Measurements from ENCODE around the gene NPIPB9. TPM values are rescaled to one million over a fixed set of nuclear protein-coding genes. Genes with fewer than 3 reads are reported as not detected.
"Not testable (repeated sequence)": the region's sequence is repeated elsewhere in the genome, so short reads cannot be mapped to it uniquely, and the experiment has no call there.

NPIPB9 gene
- total and polyA plus RNA-seq, 2 experiments from 2014 or later: 1.0 to 3.2 TPM

- WGBS (ENCODE audit: low lambda C conversion rate, missing lambda C conversion rate): 81% methylated on average over 3 of the region's 9 CpGs
- H2AFZ ChIP-seq; H3K4me1 ChIP-seq (ENCODE audit: insufficient read depth); H3K9me2 ChIP-seq (replicated peaks; ENCODE audit: insufficient read depth); H3K9me3 ChIP-seq (ENCODE audit: low read depth); H4K20me1 ChIP-seq (ENCODE audit: insufficient read depth, poor library complexity, severe bottlenecking); H3K27me3 ChIP-seq; H3K4me3 ChIP-seq; H3K27ac ChIP-seq; DNase-seq (ENCODE audit: low spot score); H3K79me2 ChIP-seq; H3K36me3 ChIP-seq (replicated peaks; ENCODE audit: insufficient read depth, low read depth); H3K4me2 ChIP-seq: not testable (repeated sequence)
Observed at GRCh38 chr16:28741295-28741694, 10.3 kb upstream of the NPIPB9 start.

- H3K9me3 ChIP-seq (ENCODE audit: low read depth); H3K27me3 ChIP-seq; H3K4me2 ChIP-seq; H4K20me1 ChIP-seq (ENCODE audit: insufficient read depth, poor library complexity, severe bottlenecking); H3K4me1 ChIP-seq (ENCODE audit: insufficient read depth); H3K79me2 ChIP-seq; H3K27ac ChIP-seq; DNase-seq (ENCODE audit: low spot score); H3K9me2 ChIP-seq (replicated peaks; ENCODE audit: insufficient read depth); H3K36me3 ChIP-seq (replicated peaks; ENCODE audit: insufficient read depth, low read depth); H3K4me3 ChIP-seq; H2AFZ ChIP-seq: not testable (repeated sequence)
- no CpG with 5 or more reads among the region's 62 CpGs for WGBS (ENCODE audit: low lambda C conversion rate, missing lambda C conversion rate)
Observed at GRCh38 chr16:28746618-28747350, 4.8 kb upstream of the NPIPB9 start.

- not testable (repeated sequence) for H3K36me3 ChIP-seq (replicated peaks; ENCODE audit: insufficient read depth, low read depth); H3K4me3 ChIP-seq; DNase-seq (ENCODE audit: low spot score); H3K4me1 ChIP-seq (ENCODE audit: insufficient read depth); H2AFZ ChIP-seq; H4K20me1 ChIP-seq (ENCODE audit: insufficient read depth, poor library complexity, severe bottlenecking); H3K79me2 ChIP-seq; H3K27me3 ChIP-seq; H3K9me2 ChIP-seq (replicated peaks; ENCODE audit: insufficient read depth); H3K27ac ChIP-seq; H3K9me3 ChIP-seq (ENCODE audit: low read depth)
- 28% methylated on average over 23 of the region's 33 CpGs for whole genome bisulfite sequencing (ENCODE audit: low lambda C conversion rate, missing lambda C conversion rate)
- peak; percentile 26 for TF ChIP-seq CTCF (IDR thresholded peaks at IDR 0.05; ENCODE audit: poor library complexity)
- H3K4me2 ChIP-seq: peak overlapping the region; percentile 65
Observed at GRCh38 chr16:28749997-28750465, 1.6 kb upstream of the NPIPB9 start.

GRCh38 chr16:28750469-28751067, 1.0 kb upstream of the NPIPB9 start:
- not testable (repeated sequence) for H3K4me3 ChIP-seq; H3K9me3 ChIP-seq (ENCODE audit: low read depth); H3K9me2 ChIP-seq (replicated peaks; ENCODE audit: insufficient read depth); H3K79me2 ChIP-seq; H3K4me1 ChIP-seq (ENCODE audit: insufficient read depth); H3K36me3 ChIP-seq (replicated peaks; ENCODE audit: insufficient read depth, low read depth); H3K27ac ChIP-seq; H2AFZ ChIP-seq; H3K27me3 ChIP-seq; H4K20me1 ChIP-seq (ENCODE audit: insufficient read depth, poor library complexity, severe bottlenecking); H3K4me2 ChIP-seq; DNase-seq (ENCODE audit: low spot score)
- WGBS (ENCODE audit: low lambda C conversion rate, missing lambda C conversion rate): no CpG with 5 or more reads among the region's 48 CpGs

GRCh38 chr16:28781697-28782096, 30.1 kb downstream of the NPIPB9 start:
- not testable (repeated sequence) for H3K79me2 ChIP-seq; H3K36me3 ChIP-seq (replicated peaks; ENCODE audit: insufficient read depth, low read depth); H2AFZ ChIP-seq; H4K20me1 ChIP-seq (ENCODE audit: insufficient read depth, poor library complexity, severe bottlenecking); H3K27me3 ChIP-seq; H3K4me2 ChIP-seq; H3K27ac ChIP-seq; H3K4me3 ChIP-seq; DNase-seq (ENCODE audit: low spot score); H3K9me3 ChIP-seq (ENCODE audit: low read depth); H3K9me2 ChIP-seq (replicated peaks; ENCODE audit: insufficient read depth); H3K4me1 ChIP-seq (ENCODE audit: insufficient read depth)
- no CpG with 5 or more reads among the region's 6 CpGs for WGBS (ENCODE audit: low lambda C conversion rate, missing lambda C conversion rate)

- not testable (repeated sequence) for H3K79me2 ChIP-seq
Observed at GRCh38 chr16:28782357-28782756, 30.8 kb downstream of the NPIPB9 start.

More at GRCh38 chr16:28782357-28782756, 30.8 kb downstream of the NPIPB9 start:
- H2AFZ ChIP-seq; H3K4me1 ChIP-seq (ENCODE audit: insufficient read depth); H3K27ac ChIP-seq; H3K4me2 ChIP-seq; H3K9me2 ChIP-seq (replicated peaks; ENCODE audit: insufficient read depth); H3K9me3 ChIP-seq (ENCODE audit: low read depth); H4K20me1 ChIP-seq (ENCODE audit: insufficient read depth, poor library complexity, severe bottlenecking); H3K27me3 ChIP-seq; H3K36me3 ChIP-seq (replicated peaks; ENCODE audit: insufficient read depth, low read depth); DNase-seq (ENCODE audit: low spot score); H3K4me3 ChIP-seq: not testable (repeated sequence)
- WGBS (ENCODE audit: low lambda C conversion rate, missing lambda C conversion rate): no CpG with 5 or more reads among the region's 4 CpGs
